Hepatocyte (in vitro differentiated cells): ENCODE data around the gene HMG20A. TPM values are rescaled to one million over a fixed set of nuclear protein-coding genes. Genes with fewer than 3 reads are reported as not detected.

ENCODE experiments used
- DNase-seq: peaks from one replicate; pipeline ENCODE4 v3.0.0-alpha.2; 2016; ENCODE audit warnings: low spot score
- H2AFZ ChIP-seq: fragments of 200-600 bp; sonication (generic); 2 replicates; pipeline ENCODE4 v1.6.0; 2016; ENCODE audit warnings: antibody characterized with exemption, mild to moderate bottlenecking
- H3K27ac ChIP-seq: fragments of 200-600 bp; sonication (generic); 2 replicates; pipeline ENCODE4 v1.5.1; 2016; ENCODE audit warnings: mild to moderate bottlenecking
- H3K27me3 ChIP-seq: fragments of 200-600 bp; sonication (generic); 2 replicates; pipeline ENCODE4 v1.6.1; 2016
- H3K36me3 ChIP-seq: fragments of 200-600 bp; sonication (generic); replicated peaks from 2 replicates; pipeline ENCODE4 v1.5.1; 2016; ENCODE audit warnings: low read depth; ENCODE audit not compliant: insufficient read depth
- H3K4me1 ChIP-seq: fragments of 200-600 bp; sonication (generic); 2 replicates; pipeline ENCODE4 v1.5.1; 2016; ENCODE audit warnings: mild to moderate bottlenecking, moderate library complexity; ENCODE audit not compliant: insufficient read depth
- H3K4me2 ChIP-seq: fragments of 200-600 bp; sonication (generic); 2 replicates; pipeline ENCODE4 v1.6.0; 2016
- H3K4me3 ChIP-seq: fragments of 200-600 bp; sonication (generic); 2 replicates; pipeline ENCODE4 v1.5.1; 2016; ENCODE audit warnings: mild to moderate bottlenecking
- H3K79me2 ChIP-seq: fragments of 200-600 bp; sonication (generic); 2 replicates; pipeline ENCODE4 v1.6.0; 2017; ENCODE audit warnings: mild to moderate bottlenecking
- H3K9me2 ChIP-seq: fragments of 200-600 bp; sonication (generic); replicated peaks from 2 replicates; pipeline ENCODE4 v1.6.0; 2017; ENCODE audit warnings: mild to moderate bottlenecking; ENCODE audit not compliant: insufficient read depth
- H3K9me3 ChIP-seq: fragments of 200-600 bp; sonication (generic); 2 replicates; pipeline ENCODE4 v1.5.1; 2016; ENCODE audit warnings: low read depth, mild to moderate bottlenecking
- H4K20me1 ChIP-seq: fragments of 200-600 bp; sonication (generic); 2 replicates; pipeline ENCODE4 v1.6.0; 2016; ENCODE audit warnings: mild to moderate bottlenecking; ENCODE audit not compliant: insufficient read depth, poor library complexity, severe bottlenecking
- CTCF ChIP-seq: fragments of 200-600 bp; sonication (generic); IDR thresholded peaks from 2 replicates; pipeline ENCODE4 v1.5.1; 2016; ENCODE audit warnings: antibody characterized with exemption, mild to moderate bottlenecking; ENCODE audit not compliant: poor library complexity
- EZH2 ChIP-seq: fragments of 200-600 bp; sonication (generic); IDR thresholded peaks from 2 replicates; pipeline ENCODE4 v1.6.1; 2016; ENCODE audit warnings: antibody characterized with exemption, mild to moderate bottlenecking, borderline replicate concordance
- EZH2phosphoT487 ChIP-seq: fragments of 200-600 bp; sonication (generic); IDR thresholded peaks from one replicate; pipeline ENCODE4 v1.6.1; 2018; ENCODE audit warnings: antibody characterized with exemption, mild to moderate bottlenecking, low read depth, moderate library complexity; ENCODE audit not compliant: unreplicated experiment, severe bottlenecking
- WGBS: methylation state at CpG from one replicate; pipeline ENCODE4 v1.1.6; 2016; ENCODE audit warnings: low lambda C conversion rate; ENCODE audit errors: missing lambda C conversion rate; 5-methylcytosine and 5-hydroxymethylcytosine counted together
- polyA plus RNA-seq: library from polyadenylated mRNA; unstranded; fragments of >200 nt; fragmentation: Nextera tagmentation; extraction: Ambion mirVana; gene quantifications from 2 replicates; pipeline ENCODE4 v1.2.1, GENCODE V29; 2016
- total RNA-seq: library from RNA; depleted of rRNA; stranded (reverse); fragments of >200 nt; gene quantifications from 2 replicates; pipeline ENCODE4 v1.2.3, GENCODE V29; 2014

HMG20A gene
- total and polyA plus RNA-seq, 2 experiments from 2014 or later = 20.3 to 35.0 TPM

- WGBS = 98% methylated on average over 4 of the region's 4 CpGs
Measured at GRCh38 chr15:77513226-77513625, 92.5 kb downstream of the HMG20A start.

GRCh38 chr15:77514641-77515402 is 94.1 kb downstream of the HMG20A start:
- Histone ChIP-seq H3K4me3 (no peak overlapping the region), H3K4me1 (no peaks in the 10 kb centered on the region), H3K27ac (no peak overlapping the region), H3K9me3 (no peaks in the 10 kb centered on the region), H3K79me2 (no peaks in the 10 kb centered on the region), H4K20me1 (no peaks in the 10 kb centered on the region), H2AFZ (no peak overlapping the region), H3K9me2 (no peaks in the 10 kb centered on the region), H3K4me2 (no peak overlapping the region), H3K36me3 (no peaks in the 10 kb centered on the region), H3K27me3 (no peaks in the 10 kb centered on the region)
- DNase-seq = no peak
- no peak for TF ChIP-seq EZH2phosphoT487
- TF ChIP-seq EZH2 = no peak
- no peak for TF ChIP-seq CTCF
- WGBS = 89% methylated on average over 11 of the region's 11 CpGs

More at GRCh38 chr15:77513226-77513625, 92.5 kb downstream of the HMG20A start:
- no peaks in the 10 kb centered on the region for H3K9me2 ChIP-seq
- H3K4me1 ChIP-seq = no peaks in the 10 kb centered on the region
- no peaks in the 10 kb centered on the region for H4K20me1 ChIP-seq
- DNase-seq = no peak
- no peaks in the 10 kb centered on the region for H3K27me3 ChIP-seq
- no peak overlapping the region for H3K4me2 ChIP-seq
- H2AFZ ChIP-seq = no peak overlapping the region
- H3K36me3 ChIP-seq = no peaks in the 10 kb centered on the region
- no peak overlapping the region for H3K27ac ChIP-seq
- no peak for TF ChIP-seq EZH2phosphoT487
- TF ChIP-seq CTCF = no peak
- TF ChIP-seq EZH2 = no peak
- no peak overlapping the region for H3K4me3 ChIP-seq
- H3K79me2 ChIP-seq = no peaks in the 10 kb centered on the region
- H3K9me3 ChIP-seq = no peaks in the 10 kb centered on the region

- Histone ChIP-seq H4K20me1 (no peaks in the 10 kb centered on the region), H3K27me3 (no peaks in the 10 kb centered on the region), H3K4me2 (no peak overlapping the region), H3K36me3 (no peaks in the 10 kb centered on the region), H3K9me3 (no peaks in the 10 kb centered on the region), H3K79me2 (no peaks in the 10 kb centered on the region), H3K9me2 (no peaks in the 10 kb centered on the region), H2AFZ (no peak overlapping the region), H3K4me1 (no peaks in the 10 kb centered on the region), H3K4me3 (no peak overlapping the region), H3K27ac (no peak overlapping the region)
- DNase-seq = no peak
- TF ChIP-seq EZH2 = no peak
- TF ChIP-seq EZH2phosphoT487 = no peak
- no peak for TF ChIP-seq CTCF
- 90% methylated on average over 2 of the region's 2 CpGs for WGBS
Measured at GRCh38 chr15:77515613-77516012, 94.9 kb downstream of the HMG20A start.
